NCI-H146 (cell line): ENCODE data around the gene B4GALT3.

Experiments used
- DNase-seq: peaks from one replicate; lab custom pipeline; 2025; lab: John Stamatoyannopoulos, UW

Gene B4GALT3

DNA sequence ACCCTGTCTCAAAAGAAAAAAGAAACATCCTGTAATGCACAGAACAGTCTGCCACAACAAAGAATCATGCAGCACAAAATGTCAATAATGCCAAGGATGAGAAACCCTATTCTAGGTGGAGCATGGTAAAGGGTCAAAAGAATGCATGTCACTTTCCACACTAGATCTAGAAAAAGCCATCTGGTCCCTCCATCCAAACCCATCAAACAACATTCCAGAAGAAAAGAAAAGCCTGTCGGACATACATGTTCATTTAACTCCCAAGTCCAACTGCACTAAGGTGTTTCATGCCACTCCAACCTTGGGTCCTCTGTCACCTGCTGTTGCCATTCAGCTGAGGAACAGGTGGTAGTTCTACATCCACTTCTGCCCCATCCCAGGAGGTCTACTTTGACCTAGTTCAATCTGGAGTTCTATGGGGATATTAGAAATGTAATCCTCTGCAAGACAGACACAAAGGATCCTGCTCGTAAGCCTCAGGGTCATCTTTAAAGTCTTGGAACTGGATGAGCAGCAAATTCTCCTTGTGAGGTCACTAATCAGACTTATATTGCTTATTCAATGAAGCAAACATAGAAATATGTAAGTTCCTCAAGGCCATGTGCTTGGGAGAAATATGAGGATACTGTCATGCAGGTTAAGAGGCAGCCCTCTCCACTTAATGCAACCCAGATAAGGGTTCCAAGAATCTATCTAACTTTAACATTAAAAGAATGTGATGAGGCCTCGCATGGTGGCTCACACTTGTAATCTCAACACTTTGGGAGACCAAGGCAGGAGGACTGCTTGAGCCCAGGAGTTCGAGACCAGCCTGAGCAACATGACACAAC, 48.5 kb downstream of the B4GALT3 start:
- no peak for DNase-seq

DNA sequence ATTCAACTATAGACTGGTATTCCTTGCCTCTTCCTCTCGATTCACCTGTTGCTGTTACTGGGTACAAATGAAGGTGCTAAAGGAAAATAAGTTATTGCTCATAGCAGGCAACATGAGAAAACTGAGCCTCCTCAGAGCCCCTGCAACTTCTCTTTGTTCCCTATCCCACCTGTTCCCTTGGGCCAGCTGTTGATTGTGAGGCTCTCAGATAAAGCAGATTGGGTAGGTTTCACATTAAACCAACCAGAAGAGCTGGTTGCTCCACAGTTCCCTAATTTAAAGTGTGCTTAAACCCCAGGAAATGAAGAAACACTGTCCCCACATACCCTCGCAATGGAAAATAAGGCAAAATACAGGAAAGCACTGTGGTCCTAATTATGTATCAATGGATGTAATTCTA, 49.7 kb downstream of the B4GALT3 start:
- DNase-seq = no peak

DNA sequence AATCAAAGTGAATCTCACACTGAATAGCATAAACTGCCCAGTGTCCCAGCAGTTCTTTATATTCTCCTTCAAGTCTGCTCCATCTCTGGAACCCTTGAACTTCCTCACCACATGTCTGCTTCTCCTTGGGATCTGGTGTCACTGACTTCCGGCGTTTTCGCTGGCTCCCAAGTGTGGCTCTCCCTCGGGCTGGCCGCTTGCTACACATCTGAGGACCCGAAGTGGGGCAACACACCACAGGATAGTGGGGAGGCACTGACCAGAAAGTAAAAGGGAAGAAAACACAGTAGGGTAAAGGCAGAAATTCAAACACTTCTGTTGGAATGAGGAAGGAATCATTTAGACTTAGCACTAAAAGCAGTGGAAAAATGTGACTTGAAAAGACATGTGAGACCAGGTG, 54.3 kb downstream of the B4GALT3 start:
- no peak for DNase-seq

DNA sequence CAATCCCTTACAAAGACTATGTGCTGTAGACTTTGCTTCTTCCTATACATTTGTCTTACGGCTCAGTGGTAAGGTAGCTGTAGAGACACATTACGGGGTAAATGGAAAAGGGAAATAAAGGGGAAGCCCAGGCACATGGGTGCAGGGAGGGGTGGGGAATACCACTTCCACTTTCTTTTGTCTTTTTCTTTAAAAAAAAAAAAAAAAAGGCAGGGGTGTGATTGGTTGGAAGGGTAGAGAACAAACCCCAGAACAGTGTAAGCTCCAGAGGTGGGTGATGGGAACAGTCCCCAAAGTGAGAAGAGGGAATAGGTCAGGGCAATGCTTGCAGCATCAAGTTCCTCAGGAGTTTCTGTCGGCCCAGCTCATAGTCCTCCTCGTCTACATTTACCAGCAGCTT, 55.5 kb downstream of the B4GALT3 start:
- DNase-seq = no peak
